Parathyroid adenoma (tissue), 2 donors: ENCODE results near the gene PAX5.

ENCODE experiments used
- H2AFZ ChIP-seq: fragments of 300-600 bp; sonication (generic); one replicate; pipeline ENCODE4 v1.7.0; 2017; ENCODE audit warnings: antibody characterized with exemption, mild to moderate bottlenecking
- H3K27ac ChIP-seq: fragments of 300-600 bp; sonication (generic); one replicate; pipeline ENCODE4 v1.7.0; 2017
- H3K27me3 ChIP-seq: fragments of 300-600 bp; sonication (generic); one replicate; pipeline ENCODE4 v1.7.0; 2017; ENCODE audit warnings: low read length; ENCODE audit not compliant: control insufficient read depth, insufficient read depth
- H3K36me3 ChIP-seq: fragments of 300-600 bp; sonication (generic); one replicate; pipeline ENCODE4 v1.7.0; 2017; ENCODE audit warnings: low read length; ENCODE audit not compliant: control insufficient read depth, insufficient read depth
- H3K4me1 ChIP-seq: fragments of 300-600 bp; sonication (generic); one replicate; pipeline ENCODE4 v1.7.0; 2017; ENCODE audit warnings: control low read depth
- H3K4me2 ChIP-seq: fragments of 300-600 bp; sonication (generic); one replicate; pipeline ENCODE4 v1.7.0; 2017; ENCODE audit warnings: low read length
- H3K4me3 ChIP-seq: fragments of 300-600 bp; sonication (generic); one replicate; pipeline ENCODE4 v1.7.0; 2017; ENCODE audit warnings: low read depth, low read length
- H3K79me2 ChIP-seq: fragments of 300-600 bp; sonication (generic); one replicate; pipeline ENCODE4 v1.7.0; 2017; ENCODE audit warnings: control low read depth
- H3K9ac ChIP-seq: fragments of 300-600 bp; sonication (generic); one replicate; pipeline ENCODE4 v1.7.0; 2017; ENCODE audit warnings: mild to moderate bottlenecking
- H3K9me3 ChIP-seq: fragments of 300-600 bp; sonication (generic); one replicate; pipeline ENCODE4 v1.7.0; 2017; ENCODE audit warnings: low read length; ENCODE audit not compliant: control insufficient read depth
- TF ChIP-seq, protein P1 (sequence below): fragments of 300-600 bp; sonication (generic); IDR thresholded peaks from one replicate; pipeline ENCODE4 v1.7.0; 2017; ENCODE audit warnings: antibody characterized with exemption, mild to moderate bottlenecking
- donor health status: primary hyperparathyroidism.

The PAX5 gene

DNA sequence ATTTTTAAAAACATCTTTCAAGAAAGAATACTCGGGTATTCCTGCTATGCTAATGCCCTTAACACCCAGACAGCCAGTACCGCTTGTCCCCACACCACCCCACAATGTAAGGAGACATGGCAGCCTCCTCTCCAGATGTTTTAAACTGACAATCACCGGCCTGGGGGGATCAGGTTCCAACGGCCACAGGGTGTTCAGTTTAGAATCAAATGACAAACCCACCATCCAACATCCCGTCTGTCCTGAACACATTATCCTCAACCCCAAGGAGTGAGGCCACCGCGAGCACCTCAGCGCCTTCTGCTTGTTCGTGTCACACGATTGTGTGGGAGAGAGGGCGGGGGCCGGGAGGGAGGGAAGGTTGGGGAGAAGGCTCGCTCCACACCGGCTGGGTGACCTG lies 152.8 kb downstream of the PAX5 start:
- Histone ChIP-seq H3K36me3 (no peaks in the 10 kb centered on the region), H3K4me1 (no peaks in the 10 kb centered on the region), H3K27me3 (no peaks in the 10 kb centered on the region), H3K79me2 (no peaks in the 10 kb centered on the region), H2AFZ (no peak overlapping the region), H3K27ac (no peak overlapping the region), H3K4me2 (no peak overlapping the region), H3K9ac (no peak overlapping the region), H3K4me3 (no peak overlapping the region), H3K9me3 (no peaks in the 10 kb centered on the region)
- TF ChIP-seq, protein P1, sequence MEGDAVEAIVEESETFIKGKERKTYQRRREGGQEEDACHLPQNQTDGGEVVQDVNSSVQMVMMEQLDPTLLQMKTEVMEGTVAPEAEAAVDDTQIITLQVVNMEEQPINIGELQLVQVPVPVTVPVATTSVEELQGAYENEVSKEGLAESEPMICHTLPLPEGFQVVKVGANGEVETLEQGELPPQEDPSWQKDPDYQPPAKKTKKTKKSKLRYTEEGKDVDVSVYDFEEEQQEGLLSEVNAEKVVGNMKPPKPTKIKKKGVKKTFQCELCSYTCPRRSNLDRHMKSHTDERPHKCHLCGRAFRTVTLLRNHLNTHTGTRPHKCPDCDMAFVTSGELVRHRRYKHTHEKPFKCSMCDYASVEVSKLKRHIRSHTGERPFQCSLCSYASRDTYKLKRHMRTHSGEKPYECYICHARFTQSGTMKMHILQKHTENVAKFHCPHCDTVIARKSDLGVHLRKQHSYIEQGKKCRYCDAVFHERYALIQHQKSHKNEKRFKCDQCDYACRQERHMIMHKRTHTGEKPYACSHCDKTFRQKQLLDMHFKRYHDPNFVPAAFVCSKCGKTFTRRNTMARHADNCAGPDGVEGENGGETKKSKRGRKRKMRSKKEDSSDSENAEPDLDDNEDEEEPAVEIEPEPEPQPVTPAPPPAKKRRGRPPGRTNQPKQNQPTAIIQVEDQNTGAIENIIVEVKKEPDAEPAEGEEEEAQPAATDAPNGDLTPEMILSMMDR, result no peak

DNA sequence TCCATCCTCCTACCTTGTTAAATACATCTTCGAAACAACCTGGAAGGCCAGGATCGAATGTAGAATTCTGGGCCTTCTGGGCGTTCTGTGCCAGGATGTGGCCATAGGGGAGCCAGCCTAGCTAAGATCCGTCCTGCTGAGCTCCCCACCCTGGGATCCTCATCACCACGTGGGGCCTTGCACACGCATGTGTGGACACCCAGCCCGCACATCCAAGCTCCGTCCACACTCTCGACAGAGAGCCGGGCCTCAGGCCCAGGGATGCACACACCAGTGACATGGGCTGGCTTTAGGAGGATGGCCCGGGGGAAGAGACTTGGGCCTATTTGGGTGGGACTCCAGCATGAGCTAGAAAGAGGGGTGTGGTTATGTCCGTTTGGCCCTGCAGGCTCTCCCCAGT lies 154.0 kb downstream of the PAX5 start:
- TF ChIP-seq, protein P1, result no peak

DNA sequence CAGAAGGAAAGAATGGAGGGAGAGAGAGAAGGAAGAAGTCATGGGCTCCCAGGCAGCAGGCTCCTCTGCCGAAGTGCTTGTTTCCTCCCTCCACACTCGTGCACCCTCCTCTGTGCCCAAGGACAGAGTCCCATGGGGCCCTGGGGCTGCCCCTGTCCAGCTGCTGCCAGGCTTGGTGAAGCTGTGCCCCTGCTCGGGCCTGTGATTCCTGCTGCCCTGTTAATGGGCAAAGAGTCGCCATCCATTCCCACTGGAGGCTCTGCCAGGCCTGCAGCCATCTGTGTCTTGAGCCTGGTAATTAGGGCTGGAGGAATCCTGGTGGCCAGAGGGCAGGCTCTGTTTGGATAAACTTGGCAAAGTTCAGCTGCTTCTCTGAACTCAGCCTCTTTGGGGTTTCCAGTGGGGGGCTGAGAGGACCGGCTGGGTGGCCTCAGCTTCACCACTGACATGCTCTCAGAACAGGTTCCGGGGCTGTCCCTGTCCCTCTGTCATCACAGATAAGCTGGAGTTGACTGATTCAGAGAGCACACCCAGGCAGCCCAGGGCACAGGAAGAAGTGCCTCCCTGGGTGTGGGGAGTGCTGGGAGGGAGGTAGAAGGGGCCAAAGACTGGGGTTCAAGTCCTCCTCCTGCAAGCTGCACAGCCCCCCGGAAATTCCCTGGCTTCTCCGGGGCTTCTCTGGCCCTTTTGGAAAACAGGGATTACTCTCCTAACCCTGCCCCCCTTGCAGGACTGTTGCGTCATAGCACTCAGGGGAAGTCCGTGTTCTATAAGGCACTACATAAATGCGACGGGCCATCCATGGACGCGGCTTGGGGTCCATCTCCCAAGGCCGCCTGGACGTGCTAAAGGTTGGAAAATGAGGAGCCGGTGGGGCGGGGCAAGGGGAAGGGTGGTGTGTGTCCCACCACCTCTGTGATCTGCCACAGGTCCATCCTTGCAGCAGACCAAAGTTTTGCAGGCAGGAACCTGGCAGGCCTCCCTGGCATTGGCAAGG lies 154.8 kb downstream of the PAX5 start:
- TF ChIP-seq, protein P1, result no peak
- Histone ChIP-seq H2AFZ (no peak overlapping the region), H3K36me3 (no peaks in the 10 kb centered on the region), H3K9me3 (no peaks in the 10 kb centered on the region), H3K27me3 (no peaks in the 10 kb centered on the region), H3K9ac (no peak overlapping the region), H3K4me3 (no peak overlapping the region), H3K4me2 (no peak overlapping the region), H3K27ac (no peak overlapping the region), H3K79me2 (no peaks in the 10 kb centered on the region), H3K4me1 (no peaks in the 10 kb centered on the region)

More for the DNA sequence above, 154.0 kb downstream of the PAX5 start:
- no peaks in the 10 kb centered on the region for H3K27me3 ChIP-seq
- no peak overlapping the region for H3K9ac ChIP-seq
- H3K9me3 ChIP-seq, result no peaks in the 10 kb centered on the region
- no peak overlapping the region for H3K27ac ChIP-seq
- H3K36me3 ChIP-seq, result no peaks in the 10 kb centered on the region
- no peaks in the 10 kb centered on the region for H3K79me2 ChIP-seq
- no peak overlapping the region for H3K4me3 ChIP-seq
- H2AFZ ChIP-seq, result no peak overlapping the region
- no peaks in the 10 kb centered on the region for H3K4me1 ChIP-seq
- H3K4me2 ChIP-seq, result no peak overlapping the region

GRCh38 chr9:36877239-36877638 lies 156.8 kb downstream of the PAX5 start:
- Histone ChIP-seq H3K27me3 (no peaks in the 10 kb centered on the region), H3K9ac (no peak overlapping the region), H3K79me2 (no peaks in the 10 kb centered on the region), H3K9me3 (no peaks in the 10 kb centered on the region), H2AFZ (no peak overlapping the region), H3K4me1 (no peaks in the 10 kb centered on the region), H3K36me3 (no peaks in the 10 kb centered on the region), H3K4me2 (no peak overlapping the region), H3K27ac (no peak overlapping the region), H3K4me3 (no peak overlapping the region)
- TF ChIP-seq, protein P1, result no peak
